ENCODE data around the gene RPL7L1.
"Not testable (repeated sequence)": the region's sequence is repeated elsewhere in the genome, so short reads cannot be mapped to it uniquely, and the experiment has no call there.

The RPL7L1 gene

GRCh38 chr6:42894041-42894828 is 14.8 kb downstream of the RPL7L1 start:
- DNase-seq = not testable (repeated sequence)

GRCh38 chr6:42896178-42896719 is 16.8 kb downstream of the RPL7L1 start:
- DNase-seq = no peak

GRCh38 chr6:42898891-42899361 is 19.5 kb downstream of the RPL7L1 start:
- peak; percentile 34 for DNase-seq

GRCh38 chr6:42899871-42900270 is 20.5 kb downstream of the RPL7L1 start:
- no peak for DNase-seq

- peak; percentile 85 for DNase-seq
These were observed 22.1 kb downstream of the RPL7L1 start for GRCh38 chr6:42901538-42901957.

GRCh38 chr6:42902429-42903263 is 23.2 kb downstream of the RPL7L1 start:
- not testable (repeated sequence) for DNase-seq

GRCh38 chr6:42904467-42904866 is 25.1 kb downstream of the RPL7L1 start:
- no peak for DNase-seq

- DNase-seq = no peak
These were observed 27.9 kb downstream of the RPL7L1 start for GRCh38 chr6:42907336-42907735.

- DNase-seq = no peak
These were observed 30.4 kb downstream of the RPL7L1 start for GRCh38 chr6:42909835-42910234.

- DNase-seq = no peak
These were observed 32.0 kb downstream of the RPL7L1 start for GRCh38 chr6:42911171-42912021.

- DNase-seq = no peak
These were observed 35.1 kb downstream of the RPL7L1 start for GRCh38 chr6:42914546-42914945.

- DNase-seq = no peak
These were observed 36.3 kb downstream of the RPL7L1 start, which contains the start of gene PTCRA for GRCh38 chr6:42915732-42916131. TSS of gene PTCRA (plus strand) at chr6:42916053. CDS start at chr6:42916070, 17 bp downstream.

GRCh38 chr6:42916288-42916687 is 36.9 kb downstream of the RPL7L1 start:
- no peak for DNase-seq

- DNase-seq = no peak
These were observed 42.4 kb downstream of the RPL7L1 start for GRCh38 chr6:42921801-42922200.

- DNase-seq = no peak
These were observed 44.2 kb downstream of the RPL7L1 start for GRCh38 chr6:42923666-42924065.

GRCh38 chr6:42925248-42925857 is 45.9 kb downstream of the RPL7L1 start:
- no peak for DNase-seq

- peak; percentile 99 for DNase-seq
These were observed 49.8 kb downstream of the RPL7L1 start, which contains the start of gene CNPY3 for GRCh38 chr6:42928986-42929820. TSS of gene CNPY3 (plus strand) at chr6:42929480. CDS start at chr6:42929571, 91 bp downstream.

- DNase-seq = no peak
These were observed 50.5 kb downstream of the RPL7L1 start for GRCh38 chr6:42929821-42930360.

- DNase-seq = no peak
These were observed 53.0 kb downstream of the RPL7L1 start for GRCh38 chr6:42932412-42932811.

- no peak for DNase-seq
These were observed 53.8 kb downstream of the RPL7L1 start for GRCh38 chr6:42933205-42933604.

- no peak for DNase-seq
These were observed 55.9 kb downstream of the RPL7L1 start for GRCh38 chr6:42935322-42935721.
